ENCODE measurements around the gene DNMT3A. TPM values are rescaled to one million over a fixed set of nuclear protein-coding genes. Genes with fewer than 3 reads are reported as not detected.

The DNMT3A gene
- total RNA-seq, 1 experiment from 2014 or later = 8.0 TPM

DNA sequence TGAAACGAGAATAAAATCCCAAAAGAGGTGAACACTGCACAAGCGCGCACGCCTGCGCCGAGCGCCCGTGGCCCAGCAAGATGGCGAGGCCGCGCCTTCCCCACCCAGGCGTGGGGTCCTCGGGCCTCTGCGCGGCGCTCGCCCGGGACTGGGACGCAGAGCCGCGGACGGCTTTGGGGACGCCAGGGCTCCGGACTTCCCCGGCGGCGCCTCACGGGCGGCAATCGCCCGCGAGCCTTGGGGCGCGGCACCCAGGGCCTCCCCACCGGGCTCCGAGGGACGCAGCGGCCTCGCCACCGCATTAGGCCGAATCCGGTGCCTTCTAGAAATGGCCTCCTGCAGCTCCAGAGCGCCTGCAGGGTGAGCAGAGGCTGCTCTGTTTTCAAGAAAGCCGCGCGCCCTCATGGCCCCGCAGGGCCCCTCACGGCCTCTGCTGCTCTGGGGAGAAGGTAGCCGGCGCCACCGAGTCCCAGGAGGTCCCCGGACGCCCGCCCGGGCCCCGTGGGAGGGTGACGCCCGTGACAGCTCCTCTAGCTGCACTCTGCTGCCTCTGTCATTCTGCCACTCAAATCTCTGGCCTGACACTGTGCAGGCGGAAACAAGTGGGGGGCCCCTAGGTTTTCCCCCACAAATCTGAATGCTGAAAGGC is 137.4 kb downstream of the DNMT3A start:
- H3K4me3 Mint-ChIP-seq (ENCODE audit: unreplicated experiment) = no peak overlapping the region
- TF ChIP-seq, protein P1, sequence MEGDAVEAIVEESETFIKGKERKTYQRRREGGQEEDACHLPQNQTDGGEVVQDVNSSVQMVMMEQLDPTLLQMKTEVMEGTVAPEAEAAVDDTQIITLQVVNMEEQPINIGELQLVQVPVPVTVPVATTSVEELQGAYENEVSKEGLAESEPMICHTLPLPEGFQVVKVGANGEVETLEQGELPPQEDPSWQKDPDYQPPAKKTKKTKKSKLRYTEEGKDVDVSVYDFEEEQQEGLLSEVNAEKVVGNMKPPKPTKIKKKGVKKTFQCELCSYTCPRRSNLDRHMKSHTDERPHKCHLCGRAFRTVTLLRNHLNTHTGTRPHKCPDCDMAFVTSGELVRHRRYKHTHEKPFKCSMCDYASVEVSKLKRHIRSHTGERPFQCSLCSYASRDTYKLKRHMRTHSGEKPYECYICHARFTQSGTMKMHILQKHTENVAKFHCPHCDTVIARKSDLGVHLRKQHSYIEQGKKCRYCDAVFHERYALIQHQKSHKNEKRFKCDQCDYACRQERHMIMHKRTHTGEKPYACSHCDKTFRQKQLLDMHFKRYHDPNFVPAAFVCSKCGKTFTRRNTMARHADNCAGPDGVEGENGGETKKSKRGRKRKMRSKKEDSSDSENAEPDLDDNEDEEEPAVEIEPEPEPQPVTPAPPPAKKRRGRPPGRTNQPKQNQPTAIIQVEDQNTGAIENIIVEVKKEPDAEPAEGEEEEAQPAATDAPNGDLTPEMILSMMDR (IDR thresholded peaks at IDR 0.05; ENCODE audit: unreplicated experiment) = no peak
- no peaks in the 10 kb centered on the region for H3K9me3 Mint-ChIP-seq (ENCODE audit: unreplicated experiment)
- H3K27me3 Mint-ChIP-seq (ENCODE audit: insufficient read depth, unreplicated experiment) = no peaks in the 10 kb centered on the region
- BruUV-seq (replicated peaks) = no TSS peak
- CTCF ChIA-PET = interaction anchor here (0.6 to 1.0 kb wide), 2 partner anchors 8 to 320 kb away, joined by 3 to 4 read pairs; no protein-coding TSS in a partner anchor
- no peak for DNase-seq (ENCODE audit: unreplicated experiment)
- H3K4me1 Mint-ChIP-seq (ENCODE audit: insufficient read depth, unreplicated experiment) = no peaks in the 10 kb centered on the region
- H3K36me3 Mint-ChIP-seq (ENCODE audit: insufficient read depth, unreplicated experiment) = no peaks in the 10 kb centered on the region
- POLR2A ChIA-PET = no interaction called here
- intact Hi-C loops (cut with micrococcal nuclease) = no loop called here
- H3K27ac Mint-ChIP-seq (ENCODE audit: low read depth, unreplicated experiment) = no peak overlapping the region

DNA sequence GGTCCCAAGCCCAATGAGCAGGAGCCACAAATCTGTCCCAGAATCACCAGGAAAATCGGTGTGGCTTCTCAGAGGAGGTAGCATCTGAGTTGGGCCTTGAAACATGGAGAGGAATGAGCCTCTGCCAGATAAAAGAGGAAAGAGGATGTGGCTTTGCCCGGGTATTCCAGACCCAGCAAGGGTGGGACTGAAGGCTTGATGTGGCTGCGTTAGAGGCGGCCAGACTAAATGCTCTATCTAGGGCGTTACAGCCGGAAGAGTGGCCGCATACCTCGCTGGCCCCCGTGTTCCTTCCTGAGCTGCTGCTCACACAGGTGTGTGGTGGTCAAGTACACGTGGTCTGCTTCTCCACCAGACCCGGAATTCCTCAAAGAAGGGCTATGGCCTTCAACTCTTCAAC is 139.4 kb downstream of the DNMT3A start:
- H3K9me3 Mint-ChIP-seq (ENCODE audit: unreplicated experiment) = no peaks in the 10 kb centered on the region
- H3K36me3 Mint-ChIP-seq (ENCODE audit: insufficient read depth, unreplicated experiment) = no peaks in the 10 kb centered on the region
- intact Hi-C loops (cut with micrococcal nuclease) = no loop called here
- CTCF ChIA-PET = interaction anchor here (1.3 kb wide), 1 partner anchor 37 kb away, joined by 3 read pairs; no protein-coding TSS in a partner anchor
- DNase-seq (ENCODE audit: unreplicated experiment) = no peak
- no peak overlapping the region for H3K4me3 Mint-ChIP-seq (ENCODE audit: unreplicated experiment)
- no TSS peak for BruUV-seq (replicated peaks)
- POLR2A ChIA-PET = no interaction called here
- TF ChIP-seq, protein P1 (IDR thresholded peaks at IDR 0.05; ENCODE audit: unreplicated experiment) = no peak
- no peak overlapping the region for H3K27ac Mint-ChIP-seq (ENCODE audit: low read depth, unreplicated experiment)
- peaks cover 15% of the 10 kb centered on the region for H3K27me3 Mint-ChIP-seq (ENCODE audit: insufficient read depth, unreplicated experiment)
- no peaks in the 10 kb centered on the region for H3K4me1 Mint-ChIP-seq (ENCODE audit: insufficient read depth, unreplicated experiment)

- POLR2A ChIA-PET = no interaction called here
- peaks cover 15% of the 10 kb centered on the region for H3K27me3 Mint-ChIP-seq (ENCODE audit: insufficient read depth, unreplicated experiment)
Observed at GRCh38 chr2:25201794-25202193, 139.9 kb downstream of the DNMT3A start.

DNA sequence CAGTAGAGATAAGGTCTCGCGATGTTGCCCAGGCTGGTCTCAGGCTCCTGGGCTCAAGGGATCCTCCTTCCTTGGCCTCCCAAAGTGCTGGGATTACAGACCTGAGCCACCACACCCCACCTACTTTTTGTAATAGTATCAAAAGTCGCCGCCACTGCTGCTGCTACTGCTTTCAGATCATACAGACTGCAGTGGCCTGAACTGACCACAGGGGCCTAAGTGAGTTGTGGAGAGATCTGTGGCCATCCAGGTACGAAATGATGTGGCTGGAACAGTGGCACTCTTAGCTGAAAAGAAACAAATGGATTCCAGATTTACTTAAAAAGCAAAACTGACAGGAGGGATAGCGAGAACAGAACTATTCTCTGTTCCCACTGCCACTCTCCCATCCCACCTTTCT is 140.5 kb downstream of the DNMT3A start:
- Mint-ChIP-seq H3K36me3 (ENCODE audit: insufficient read depth, unreplicated experiment) (no peaks in the 10 kb centered on the region), H3K27me3 (ENCODE audit: insufficient read depth, unreplicated experiment) (peaks cover 15% of the 10 kb centered on the region), H3K4me3 (ENCODE audit: unreplicated experiment) (no peak overlapping the region), H3K4me1 (ENCODE audit: insufficient read depth, unreplicated experiment) (no peaks in the 10 kb centered on the region), H3K27ac (ENCODE audit: low read depth, unreplicated experiment) (no peak overlapping the region), H3K9me3 (ENCODE audit: unreplicated experiment) (no peaks in the 10 kb centered on the region)
- intact Hi-C loops (cut with micrococcal nuclease) = no loop called here
- no TSS peak for BruUV-seq (replicated peaks)
- ChIA-PET CTCF (no interaction called here), POLR2A (no interaction called here)
- DNase-seq (ENCODE audit: unreplicated experiment) = peak; percentile 5
- TF ChIP-seq, protein P1 (IDR thresholded peaks at IDR 0.05; ENCODE audit: unreplicated experiment) = no peak

More at GRCh38 chr2:25201794-25202193, 139.9 kb downstream of the DNMT3A start:
- TF ChIP-seq, protein P1 (IDR thresholded peaks at IDR 0.05; ENCODE audit: unreplicated experiment) = no peak
- BruUV-seq (replicated peaks) = no TSS peak
- intact Hi-C loops (cut with micrococcal nuclease) = no loop called here
- DNase-seq (ENCODE audit: unreplicated experiment) = no peak
- CTCF ChIA-PET = no interaction called here
- H3K36me3 Mint-ChIP-seq (ENCODE audit: insufficient read depth, unreplicated experiment) = no peaks in the 10 kb centered on the region
- no peak overlapping the region for H3K27ac Mint-ChIP-seq (ENCODE audit: low read depth, unreplicated experiment)
- H3K4me3 Mint-ChIP-seq (ENCODE audit: unreplicated experiment) = no peak overlapping the region
- H3K9me3 Mint-ChIP-seq (ENCODE audit: unreplicated experiment) = no peaks in the 10 kb centered on the region
- no peaks in the 10 kb centered on the region for H3K4me1 Mint-ChIP-seq (ENCODE audit: insufficient read depth, unreplicated experiment)
